ENCODE measurements around the gene TPCN2. TPM values are rescaled to one million over a fixed set of nuclear protein-coding genes. Genes with fewer than 3 reads are reported as not detected.

Gene TPCN2
- total and polyA plus RNA-seq, 2 of the 4 experiments (the other 2 are of a cell fraction): 3.4 to 8.0 TPM

DNA sequence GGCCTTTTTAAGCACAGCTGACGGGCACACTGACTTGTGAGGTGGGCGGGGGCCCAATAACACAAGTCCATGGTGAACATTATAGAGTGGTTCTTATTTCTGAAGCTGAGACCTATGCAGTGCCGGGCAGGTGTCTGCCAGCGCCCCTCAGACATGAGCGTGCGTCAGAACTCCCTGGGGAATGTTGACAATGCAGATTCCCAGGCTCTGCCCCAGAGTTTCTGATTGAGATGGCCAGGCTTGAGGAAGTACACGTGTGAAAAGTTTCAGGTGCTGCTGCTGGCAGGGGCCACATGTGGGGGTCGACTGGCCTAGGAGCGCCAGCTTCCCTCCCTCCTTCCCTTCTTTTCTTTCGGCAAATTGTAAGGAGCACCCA lies 46.2 kb downstream of the TPCN2 start:
- no peak overlapping the region for H2AFZ ChIP-seq (replicated peaks; ENCODE audit: low read length, poor library complexity)
- H4K91ac ChIP-seq (ENCODE audit: insufficient read depth, low read depth, low read length): no peak overlapping the region
- ATAC-seq (ENCODE audit: low read depth): no peak
- no peak overlapping the region for H3K4me2 ChIP-seq (ENCODE audit: low read depth, low read length)
- DNase-seq: no peak
- H3K18ac ChIP-seq (ENCODE audit: low read depth, low read length): no peak overlapping the region
- no peak overlapping the region for H2BK120ac ChIP-seq (ENCODE audit: low read depth, low read length)
- no peak overlapping the region for H4K8ac ChIP-seq (ENCODE audit: low read depth in 2 of 2, low read length in 2 of 2)
- no peak overlapping the region for H2BK15ac ChIP-seq (ENCODE audit: low read depth, low read length)
- no peaks in the 10 kb centered on the region for H3K4me1 ChIP-seq (ENCODE audit: control insufficient read depth, insufficient read depth, low read length)
- H3K9me1 ChIP-seq (ENCODE audit: insufficient read depth, low read length): no peaks in the 10 kb centered on the region
- no TSS peak for BruUV-seq (replicated peaks)
- no peak overlapping the region for H2AK9ac ChIP-seq (replicated peaks; ENCODE audit: low read depth, low read length, poor library complexity)
- no peak overlapping the region for H2BK20ac ChIP-seq (ENCODE audit: low read depth, low read length)
- H4K20me1 ChIP-seq (ENCODE audit: insufficient read depth, low read length): peaks cover 3% of the 10 kb centered on the region; the same call in 1 of the 2 replicates
- H3K23ac ChIP-seq (ENCODE audit: low read depth, low read length): no peak overlapping the region
- H3K79me1 ChIP-seq (ENCODE audit: low read depth in 1 of 2, low read length in 2 of 2): no peaks in the 10 kb centered on the region
- CTCF ChIA-PET: no interaction called here
- H3K4me3 ChIP-seq (ENCODE audit: insufficient read depth, low read depth, low read length): no peak overlapping the region
- H2AK5ac ChIP-seq (ENCODE audit: low read depth, low read length): no peak overlapping the region
- no peak overlapping the region for H3K9ac ChIP-seq (ENCODE audit: low read depth, low read length)
- 87% methylated on average over 6 of the region's 10 CpGs; no CpG with 5 or more reads in 1 of the 2 experiments for whole genome bisulfite sequencing, 2 experiments (ENCODE audit: extremely low coverage in 2 of 2, insufficient read length in 1 of 2)
- no peak overlapping the region for H2BK5ac ChIP-seq (ENCODE audit: low read depth, low read length, poor library complexity, severe bottlenecking)
- POLR2A ChIA-PET (ENCODE audit: unreplicated experiment): interaction anchor here (0.5 kb wide), 1 partner anchor 157 kb away, joined by 3 read pairs; no protein-coding TSS in a partner anchor
- TF ChIP-seq NFE2L2 (IDR thresholded peaks at IDR 0.05; ENCODE audit: low read depth, low read length) (no peak), SMC3 (IDR thresholded peaks at IDR 0.05; ENCODE audit: low read depth, low read length) (no peak), RAD21 (IDR thresholded peaks at IDR 0.05; ENCODE audit: low read length) (no peak), RFX5 (IDR thresholded peaks at IDR 0.05; ENCODE audit: low read depth, low read length) (no peak), FOS (IDR thresholded peaks at IDR 0.05; ENCODE audit: low read depth, low read length) (no peak)
- intact Hi-C loops (cut with micrococcal nuclease): no loop called here
- in situ Hi-C loops (cut with MboI; ENCODE audit: low sequenced_read_pairs): no loop called here
- H3K27me3 ChIP-seq (ENCODE audit: control insufficient read depth, insufficient read depth, low read length): no peaks in the 10 kb centered on the region
- no peak overlapping the region for H3K14ac ChIP-seq (replicated peaks; ENCODE audit: low read depth, low read length)
- peaks cover 12% of the 10 kb centered on the region for H3K36me3 ChIP-seq (ENCODE audit: control insufficient read depth, insufficient read depth, low read length)
- no peak overlapping the region for H3K27ac ChIP-seq (ENCODE audit: insufficient read depth, low read length)
- dilution Hi-C loops (cut with HindIII; ENCODE audit: low sequenced_read_pairs, unreplicated experiment): no loop called here
- no peak overlapping the region for H3K4ac ChIP-seq (ENCODE audit: low read depth, low read length)
- no peak overlapping the region for H3K56ac ChIP-seq (ENCODE audit: extremely low read depth, insufficient read depth, low read length)
- H3K9me3 ChIP-seq (ENCODE audit: control insufficient read depth, insufficient read depth, low read length): no peaks in the 10 kb centered on the region
- H4K5ac ChIP-seq (ENCODE audit: low read depth, low read length): no peak overlapping the region

Measured in IMR-90 (cell line).